ENCODE measurements around the gene C6orf47. TPM values are rescaled to one million over a fixed set of nuclear protein-coding genes. Genes with fewer than 3 reads are reported as not detected.

C6orf47 gene
- total and polyA plus RNA-seq, 2 experiments from 2014 or later = 24.5 to 29.2 TPM

DNA sequence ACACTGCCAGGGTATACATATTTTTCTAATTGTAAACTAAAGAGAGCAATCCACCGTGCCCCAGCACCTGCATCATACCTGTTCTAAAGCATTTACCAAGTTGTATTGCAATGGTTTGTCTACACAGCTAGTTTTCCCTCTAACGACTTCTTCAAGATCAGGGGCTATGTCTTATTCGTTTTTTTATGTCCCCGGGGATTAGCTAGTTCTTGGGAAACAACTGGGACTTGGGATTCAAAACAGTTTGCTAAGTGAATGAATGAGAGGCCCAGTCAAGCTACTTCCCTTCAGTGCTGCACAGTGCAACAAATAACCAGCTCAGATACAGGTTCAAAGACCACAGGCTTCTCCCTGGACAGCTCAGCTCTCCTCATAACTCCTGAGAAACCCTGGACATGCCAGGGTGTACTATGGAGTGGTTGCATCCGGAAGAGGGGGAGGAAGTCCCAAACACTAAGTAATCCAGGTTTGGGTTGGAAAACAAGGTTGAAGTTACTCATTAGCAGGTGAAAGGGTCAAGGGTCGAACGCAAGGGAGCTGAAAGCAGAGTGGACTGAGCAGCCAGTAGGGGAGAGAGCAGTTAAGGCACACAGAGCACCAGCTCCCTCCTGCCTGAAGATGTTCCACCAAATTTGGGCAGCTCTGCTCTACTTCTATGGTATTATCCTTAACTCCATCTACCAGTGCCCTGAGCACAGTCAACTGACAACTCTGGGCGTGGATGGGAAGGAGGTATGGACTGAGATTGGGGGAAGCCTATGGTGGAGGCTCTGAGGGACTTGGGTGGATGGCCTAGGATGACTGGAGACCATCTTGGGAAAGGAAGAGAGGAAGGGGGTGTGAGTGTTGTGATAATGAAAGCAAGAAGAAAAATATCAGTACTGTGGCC lies 5.0 kb downstream of the C6orf47 start, which contains the start of gene APOM:
Gene APOM (plus strand): TSS at position 546 of the 889 bp plus-strand sequence. CDS start 73 bp downstream, at position 619.
- Histone ChIP-seq H3K9me3 (ENCODE audit: low read depth) (no peaks in the 10 kb centered on the region), H3K27ac (no peak within 1 kb of the TSS), H3K4me1 (ENCODE audit: low read depth) (peaks cover 20% of the 10 kb centered on the region), H3K36me3 (no peaks in the 10 kb centered on the region), H3K27me3 (no peaks in the 10 kb centered on the region), H3K4me3 (no peak within 1 kb of the TSS)
- TF ChIP-seq, protein P1, sequence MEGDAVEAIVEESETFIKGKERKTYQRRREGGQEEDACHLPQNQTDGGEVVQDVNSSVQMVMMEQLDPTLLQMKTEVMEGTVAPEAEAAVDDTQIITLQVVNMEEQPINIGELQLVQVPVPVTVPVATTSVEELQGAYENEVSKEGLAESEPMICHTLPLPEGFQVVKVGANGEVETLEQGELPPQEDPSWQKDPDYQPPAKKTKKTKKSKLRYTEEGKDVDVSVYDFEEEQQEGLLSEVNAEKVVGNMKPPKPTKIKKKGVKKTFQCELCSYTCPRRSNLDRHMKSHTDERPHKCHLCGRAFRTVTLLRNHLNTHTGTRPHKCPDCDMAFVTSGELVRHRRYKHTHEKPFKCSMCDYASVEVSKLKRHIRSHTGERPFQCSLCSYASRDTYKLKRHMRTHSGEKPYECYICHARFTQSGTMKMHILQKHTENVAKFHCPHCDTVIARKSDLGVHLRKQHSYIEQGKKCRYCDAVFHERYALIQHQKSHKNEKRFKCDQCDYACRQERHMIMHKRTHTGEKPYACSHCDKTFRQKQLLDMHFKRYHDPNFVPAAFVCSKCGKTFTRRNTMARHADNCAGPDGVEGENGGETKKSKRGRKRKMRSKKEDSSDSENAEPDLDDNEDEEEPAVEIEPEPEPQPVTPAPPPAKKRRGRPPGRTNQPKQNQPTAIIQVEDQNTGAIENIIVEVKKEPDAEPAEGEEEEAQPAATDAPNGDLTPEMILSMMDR (IDR thresholded peaks at IDR 0.05; ENCODE audit: low read depth, low read length) = no peak
- no peak for DNase-seq (ENCODE audit: low read depth in 1 of 2, low spot score in 1 of 2)

GRCh38 chr6:31654574-31655348 lies 5.8 kb downstream of the C6orf47 start:
- H3K36me3 ChIP-seq = peaks cover under 1% of the 10 kb centered on the region
- H3K27me3 ChIP-seq = no peaks in the 10 kb centered on the region
- H3K4me3 ChIP-seq = no peak overlapping the region
- TF ChIP-seq, protein P1 (IDR thresholded peaks at IDR 0.05; ENCODE audit: low read depth, low read length) = no peak
- no peaks in the 10 kb centered on the region for H3K9me3 ChIP-seq (ENCODE audit: low read depth)
- H3K27ac ChIP-seq = no peak overlapping the region
- no peak for DNase-seq (ENCODE audit: low read depth in 1 of 2, low spot score in 1 of 2)
- peaks cover 19% of the 10 kb centered on the region for H3K4me1 ChIP-seq (ENCODE audit: low read depth)

- TF ChIP-seq, protein P1 (IDR thresholded peaks at IDR 0.05; ENCODE audit: low read depth, low read length) = peak; percentile 12
- peak overlapping the region; percentile 98 for H3K27ac ChIP-seq
- DNase-seq (ENCODE audit: low read depth in 1 of 2, low spot score in 1 of 2) = peak in 1 of 2 donors; percentile 93
- peak overlapping the region; percentile 53 for H3K4me3 ChIP-seq
- peaks cover 16% of the 10 kb centered on the region for H3K36me3 ChIP-seq
- no peaks in the 10 kb centered on the region for H3K27me3 ChIP-seq
- H3K9me3 ChIP-seq (ENCODE audit: low read depth) = no peaks in the 10 kb centered on the region
- peaks cover 7% of the 10 kb centered on the region for H3K4me1 ChIP-seq (ENCODE audit: low read depth)
These were observed 7.5 kb downstream of the C6orf47 start for GRCh38 chr6:31652925-31653724.

GRCh38 chr6:31651602-31652191 lies 8.9 kb downstream of the C6orf47 start:
- TF ChIP-seq, protein P1 (IDR thresholded peaks at IDR 0.05; ENCODE audit: low read depth, low read length) = no peak
- peak; percentile 81 to 85 for DNase-seq (ENCODE audit: low read depth in 1 of 2, low spot score in 1 of 2)
- Histone ChIP-seq H3K27me3 (no peaks in the 10 kb centered on the region), H3K4me3 (peak overlapping the region; percentile 53), H3K27ac (peak overlapping the region; percentile 98), H3K9me3 (ENCODE audit: low read depth) (no peaks in the 10 kb centered on the region), H3K4me1 (ENCODE audit: low read depth) (peaks cover 7% of the 10 kb centered on the region), H3K36me3 (peaks cover 27% of the 10 kb centered on the region)

GRCh38 chr6:31645325-31645724 lies 15.3 kb downstream of the C6orf47 start:
- no peak overlapping the region for H3K4me3 ChIP-seq
- no peak for DNase-seq (ENCODE audit: low read depth in 1 of 2, low spot score in 1 of 2)
- H3K27me3 ChIP-seq = no peaks in the 10 kb centered on the region
- peaks cover 77% of the 10 kb centered on the region for H3K36me3 ChIP-seq
- H3K9me3 ChIP-seq (ENCODE audit: low read depth) = no peaks in the 10 kb centered on the region
- H3K4me1 ChIP-seq (ENCODE audit: low read depth) = no peaks in the 10 kb centered on the region
- no peak overlapping the region for H3K27ac ChIP-seq
- TF ChIP-seq, protein P1 (IDR thresholded peaks at IDR 0.05; ENCODE audit: low read depth, low read length) = no peak

Measured in cardiac muscle cell (in vitro differentiated cells and primary cell).